GM20431 (cell line): ENCODE results near the gene MGMT.

Source experiments
- in situ Hi-C: fragments of 300-500 bp; cut with MseI, MboI; formaldehyde crosslinking; loops from one replicate; pipeline ENCODE4 v1.15.0; 2020; ENCODE audit warnings: low sequenced_read_pairs; ENCODE audit not compliant: unreplicated experiment

The MGMT gene

GRCh38 chr10:129764011-129764900 is 297.2 kb downstream of the MGMT start:
- in situ Hi-C loops: no loop called here

GRCh38 chr10:129764901-129765663 is 298.0 kb downstream of the MGMT start:
- in situ Hi-C loops: no loop called here

GRCh38 chr10:129765664-129766550 is 298.9 kb downstream of the MGMT start:
- in situ Hi-C loops: no loop called here

GRCh38 chr10:129766611-129767550 is 299.8 kb downstream of the MGMT start:
- in situ Hi-C loops: no loop called here

- in situ Hi-C loops: no loop called here
These were observed 300.7 kb downstream of the MGMT start for GRCh38 chr10:129767751-129768150.

- in situ Hi-C loops: no loop called here
These were observed 301.7 kb downstream of the MGMT start for GRCh38 chr10:129768437-129769355.

- in situ Hi-C loops: no loop called here
These were observed 302.5 kb downstream of the MGMT start for GRCh38 chr10:129769381-129770116.

- in situ Hi-C loops: no loop called here
These were observed 303.2 kb downstream of the MGMT start for GRCh38 chr10:129770286-129770685.

- in situ Hi-C loops: no loop called here
These were observed 304.0 kb downstream of the MGMT start for GRCh38 chr10:129771024-129771423.

- in situ Hi-C loops: no loop called here
These were observed 304.5 kb downstream of the MGMT start for GRCh38 chr10:129771576-129771975.

- in situ Hi-C loops: no loop called here
These were observed 305.0 kb downstream of the MGMT start for GRCh38 chr10:129771991-129772431.

GRCh38 chr10:129772468-129773358 is 305.7 kb downstream of the MGMT start:
- in situ Hi-C loops: no loop called here

GRCh38 chr10:129773359-129773990 is 306.4 kb downstream of the MGMT start:
- in situ Hi-C loops: no loop called here

- in situ Hi-C loops: no loop called here
These were observed 307.2 kb downstream of the MGMT start for GRCh38 chr10:129774082-129774735.

GRCh38 chr10:129774736-129775401 is 307.8 kb downstream of the MGMT start:
- in situ Hi-C loops: no loop called here
